HEK293T (cell line): ENCODE measurements around the gene BNIP2.

Source experiments
- CTCF ChIA-PET: fragments of 350-600 bp; formaldehyde crosslinking; extraction: SDS; loops from one replicate; lab custom pipeline; 2021; ENCODE audit warnings: antibody characterized with exemption, inconsistent platforms; lab: Yijun Ruan, JAX
- POLR2A ChIA-PET: fragments of 350-600 bp; formaldehyde crosslinking; extraction: SDS; loops from one replicate; lab custom pipeline; 2020; ENCODE audit warnings: antibody characterized with exemption, inconsistent platforms; lab: Yijun Ruan, JAX
- DNase-seq: peaks from one replicate; pipeline ENCODE4 v3.0.0; 2012; ENCODE audit warnings: mixed read lengths; ENCODE audit errors: extremely low spot score
- ARNT ChIP-seq: fragments of 450-650 bp; IDR thresholded peaks from 2 replicates; pipeline ENCODE4 v1.6.1; 2017; ENCODE audit warnings: mild to moderate bottlenecking
- BHLHE40 ChIP-seq: fragments of 450-650 bp; IDR thresholded peaks from 2 replicates; pipeline ENCODE4 v1.6.1; 2016; ENCODE audit warnings: mild to moderate bottlenecking, moderate library complexity, borderline replicate concordance
- CTBP1 ChIP-seq: fragments of 450-650 bp; IDR thresholded peaks from 2 replicates; pipeline ENCODE4 v1.6.1; 2016; ENCODE audit warnings: borderline replicate concordance
- ELF4 ChIP-seq: fragments of 450-650 bp; IDR thresholded peaks from 2 replicates; pipeline ENCODE4 v1.6.1; 2017; ENCODE audit warnings: antibody characterized with exemption
- FOXA1 ChIP-seq: fragments of 450-650 bp; IDR thresholded peaks from 2 replicates; pipeline ENCODE4 v1.6.1; 2016; ENCODE audit warnings: mild to moderate bottlenecking
- FOXK2 ChIP-seq: fragments of 450-650 bp; IDR thresholded peaks from 2 replicates; pipeline ENCODE4 v1.6.1; 2016; ENCODE audit warnings: mild to moderate bottlenecking
- FOXM1 ChIP-seq: fragments of 450-650 bp; IDR thresholded peaks from 2 replicates; pipeline ENCODE4 v1.6.1; 2017; ENCODE audit warnings: mild to moderate bottlenecking, borderline replicate concordance
- HDGF ChIP-seq: fragments of 450-650 bp; IDR thresholded peaks from 2 replicates; pipeline ENCODE4 v1.6.1; 2017; ENCODE audit warnings: antibody characterized with exemption, borderline replicate concordance
- L3MBTL2 ChIP-seq: fragments of 450-650 bp; conservative IDR thresholded peaks from 2 replicates; pipeline ENCODE4 v1.6.1; 2016; ENCODE audit warnings: mild to moderate bottlenecking
- LEF1 ChIP-seq: fragments of 450-650 bp; IDR thresholded peaks from 2 replicates; pipeline ENCODE4 v1.6.1; 2017; ENCODE audit warnings: mild to moderate bottlenecking, borderline replicate concordance
- NFRKB ChIP-seq: fragments of 450-650 bp; IDR thresholded peaks from 2 replicates; pipeline ENCODE4 v1.6.1; 2016; ENCODE audit warnings: mild to moderate bottlenecking, moderate library complexity
- SP1 ChIP-seq: fragments of 450-650 bp; IDR thresholded peaks from 2 replicates; pipeline ENCODE4 v1.6.1; 2017
- TARDBP ChIP-seq: fragments of 450-650 bp; IDR thresholded peaks from 2 replicates; pipeline ENCODE4 v1.6.1; 2016
- ZNF384 ChIP-seq: fragments of 450-650 bp; IDR thresholded peaks from 2 replicates; pipeline ENCODE4 v1.6.1; 2016
- TF ChIP-seq, protein P1 (sequence below): fragments of 450-650 bp; IDR thresholded peaks from 2 replicates; pipeline ENCODE4 v1.6.1; 2016

BNIP2 gene

DNA sequence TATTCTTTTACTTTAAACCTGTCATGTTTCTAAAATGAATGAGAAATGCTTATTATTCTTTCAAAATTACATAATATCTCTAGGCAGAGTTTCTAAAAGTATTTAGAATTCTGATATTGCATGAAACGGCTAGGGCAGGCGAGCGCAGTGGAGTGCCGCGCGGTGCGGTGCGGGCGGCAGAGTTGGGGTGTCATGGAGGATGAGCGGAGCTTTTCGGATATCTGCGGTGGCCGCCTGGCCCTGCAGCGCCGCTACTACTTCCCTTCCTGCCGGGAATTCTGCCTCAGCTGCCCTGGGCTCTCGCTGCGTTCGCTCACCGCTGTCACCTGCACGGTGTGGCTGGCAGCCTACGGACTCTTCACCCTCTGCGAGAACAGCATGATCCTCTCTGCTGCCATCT, 12.6 kb downstream of the BNIP2 start:
- no peak for DNase-seq
- CTCF ChIA-PET, result no interaction called here
- TF ChIP-seq L3MBTL2 (no peak), ZNF384 (no peak), FOXM1 (no peak), ELF4 (no peak), ARNT (no peak), FOXA1 (no peak), FOXK2 (no peak), HDGF (no peak), CTBP1 (no peak), TARDBP (no peak), LEF1 (no peak), SP1 (no peak), NFRKB (no peak)
- POLR2A ChIA-PET, result no interaction called here

GRCh38 chr15:59674361-59674877, 14.7 kb downstream of the BNIP2 start:
- CTCF ChIA-PET, result no interaction called here
- no peak for TF ChIP-seq BHLHE40
- TF ChIP-seq TARDBP, result no peak
- no peak for TF ChIP-seq FOXK2
- TF ChIP-seq, protein P1, sequence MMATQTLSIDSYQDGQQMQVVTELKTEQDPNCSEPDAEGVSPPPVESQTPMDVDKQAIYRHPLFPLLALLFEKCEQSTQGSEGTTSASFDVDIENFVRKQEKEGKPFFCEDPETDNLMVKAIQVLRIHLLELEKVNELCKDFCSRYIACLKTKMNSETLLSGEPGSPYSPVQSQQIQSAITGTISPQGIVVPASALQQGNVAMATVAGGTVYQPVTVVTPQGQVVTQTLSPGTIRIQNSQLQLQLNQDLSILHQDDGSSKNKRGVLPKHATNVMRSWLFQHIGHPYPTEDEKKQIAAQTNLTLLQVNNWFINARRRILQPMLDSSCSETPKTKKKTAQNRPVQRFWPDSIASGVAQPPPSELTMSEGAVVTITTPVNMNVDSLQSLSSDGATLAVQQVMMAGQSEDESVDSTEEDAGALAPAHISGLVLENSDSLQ, result no peak
- POLR2A ChIA-PET, result no interaction called here
- no peak for DNase-seq

DNA sequence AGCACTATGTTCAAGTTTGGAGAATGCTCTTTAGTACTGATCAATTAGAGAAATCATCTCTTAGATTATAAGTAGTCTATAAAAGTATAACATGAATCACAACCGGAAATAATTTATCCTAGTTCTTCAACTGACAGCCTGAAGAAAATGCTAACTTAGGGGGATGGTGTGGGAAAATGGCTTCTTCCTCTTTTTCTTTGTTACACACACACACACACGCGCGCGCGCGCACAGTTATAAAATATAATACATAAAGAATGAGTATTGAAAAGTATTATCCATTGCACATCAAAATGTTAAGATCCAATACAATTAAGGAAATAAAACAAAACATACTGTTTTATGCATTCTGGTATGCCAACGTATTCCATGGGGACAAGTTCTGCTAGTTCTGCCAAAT, 20.6 kb downstream of the BNIP2 start:
- CTCF ChIA-PET, result no interaction called here
- DNase-seq, result no peak
- POLR2A ChIA-PET, result no interaction called here
- no peak for TF ChIP-seq ARNT
- TF ChIP-seq HDGF, result no peak
- TF ChIP-seq TARDBP, result no peak
- TF ChIP-seq FOXM1, result no peak
- TF ChIP-seq, protein P1, result no peak
- no peak for TF ChIP-seq ZNF384
- no peak for TF ChIP-seq BHLHE40
- TF ChIP-seq LEF1, result no peak
- no peak for TF ChIP-seq ELF4
- TF ChIP-seq L3MBTL2, result no peak

DNA sequence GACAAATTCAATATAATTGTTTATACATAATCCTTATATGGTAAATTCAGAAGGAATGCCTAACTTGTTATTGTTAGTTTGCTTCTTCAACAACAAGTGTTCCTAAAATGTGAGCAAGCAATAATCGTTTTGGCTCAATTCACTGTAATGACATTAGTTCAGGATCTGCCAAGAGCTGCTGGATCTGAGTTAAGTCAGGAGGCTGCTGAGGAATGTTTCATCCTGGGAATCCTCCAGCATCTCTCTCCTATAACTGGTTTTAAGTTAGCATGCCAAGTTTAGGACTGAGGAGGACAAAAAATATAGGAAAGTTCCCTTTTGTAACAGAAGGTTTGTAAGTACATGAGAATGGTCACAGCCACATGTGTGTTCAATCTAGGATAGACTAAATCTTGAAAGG, 26.9 kb downstream of the BNIP2 start:
- POLR2A ChIA-PET, result no interaction called here
- no peak for DNase-seq
- TF ChIP-seq ZNF384 (no peak), L3MBTL2 (no peak), FOXK2 (no peak), FOXM1 (no peak), LEF1 (no peak), HDGF (no peak), ARNT (no peak)
- CTCF ChIA-PET, result no interaction called here

- ChIA-PET POLR2A (no interaction called here), CTCF (no interaction called here)
- TF ChIP-seq LEF1, result no peak
- TF ChIP-seq ELF4, result no peak
- TF ChIP-seq SP1, result no peak
- no peak for TF ChIP-seq TARDBP
- no peak for TF ChIP-seq FOXA1
- no peak for TF ChIP-seq FOXM1
- TF ChIP-seq ZNF384, result no peak
- no peak for TF ChIP-seq CTBP1
- no peak for DNase-seq
Observed at GRCh38 chr15:59659366-59659765, 29.8 kb downstream of the BNIP2 start.

DNA sequence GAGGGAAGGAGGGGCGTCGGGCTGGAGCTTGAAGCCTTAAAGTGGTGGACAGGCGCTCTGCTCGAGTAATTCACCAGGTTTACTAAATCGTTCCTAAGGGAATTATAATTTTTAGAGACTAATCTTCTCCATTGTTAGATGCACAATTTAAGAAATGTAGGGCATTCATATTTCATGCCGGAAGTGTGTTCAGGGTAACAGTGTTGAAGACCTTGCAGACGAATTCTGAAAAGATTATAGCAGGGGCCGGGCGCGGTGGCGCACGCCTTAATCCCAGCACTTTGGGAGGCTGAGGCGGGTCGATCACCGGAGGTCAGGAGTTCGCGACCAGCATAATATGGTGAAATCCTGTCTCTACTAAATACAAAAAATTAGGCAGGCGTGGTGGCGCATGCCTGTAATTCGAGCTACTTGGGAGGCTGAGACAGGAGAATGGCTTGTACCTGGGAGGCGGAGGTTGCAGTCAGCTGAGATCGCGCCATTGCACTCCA, 31.4 kb downstream of the BNIP2 start:
- ChIA-PET CTCF (interaction anchor here (0.6 to 1.1 kb wide), 3 partner anchors 11 to 746 kb away, joined by 3 to 7 read pairs (median 3); no protein-coding TSS in a partner anchor), POLR2A (interaction anchor here (0.6 to 1.5 kb wide), 16 partner anchors 9 to 908 kb away, joined by 3 to 6 read pairs (median 3); partner anchors contain the start of genes ANXA2 and BNIP2)
- DNase-seq, result no peak
- TF ChIP-seq ZNF384, result 0 out of 2 replicates have a peak, but pooled peaks have one; percentile 45
- TF ChIP-seq NFRKB, result no peak

DNA sequence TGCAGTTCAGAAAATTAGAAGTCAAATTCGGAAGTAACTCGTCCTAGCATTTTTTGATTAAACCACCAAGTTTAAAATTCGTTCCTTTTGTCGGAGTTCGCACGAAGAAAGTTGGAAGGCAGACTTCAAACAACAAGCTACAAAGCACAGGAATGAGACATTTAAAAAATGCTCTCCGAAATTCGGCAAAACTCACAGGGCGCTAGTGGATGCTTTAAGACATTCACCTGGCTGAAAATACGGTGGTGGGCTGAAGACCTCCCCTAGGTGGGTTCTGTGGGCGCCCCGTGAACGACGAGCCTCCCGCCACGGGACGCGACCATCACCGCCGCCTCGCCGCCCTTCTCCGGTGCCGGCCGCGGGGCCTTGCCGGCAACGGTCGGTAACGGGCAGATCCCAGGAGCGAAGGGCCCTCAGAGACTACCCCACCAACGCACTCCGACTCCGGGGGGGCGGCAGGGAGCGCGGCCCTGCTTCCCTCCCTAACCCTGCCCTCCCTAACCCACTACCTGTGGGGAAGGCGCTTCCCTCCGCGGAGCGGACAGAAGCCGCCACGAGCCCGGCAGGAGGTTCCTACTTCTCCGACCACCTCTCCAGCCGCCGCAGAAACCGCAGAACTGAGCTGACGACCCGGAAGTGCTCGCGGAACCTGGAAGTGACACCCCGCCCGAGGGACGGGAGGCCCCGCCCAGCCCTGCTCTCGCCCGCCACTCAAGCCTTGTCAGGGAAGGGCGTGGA, 32.1 kb downstream of the BNIP2 start, which contains the start of gene GTF2A2:
TSS of gene GTF2A2 (minus strand) at position 619 of the 738 bp plus-strand sequence. CDS start 5,238 bp downstream, outside the sequence.
- TF ChIP-seq L3MBTL2 (peak; percentile 71), ELF4 (peak; percentile 57), CTBP1 (no peak), BHLHE40 (no peak), SP1 (no peak), TARDBP (no peak), ZNF384 (no peak)
- TF ChIP-seq, protein P1, result peak; percentile 98
- ChIA-PET POLR2A (interaction anchor here (0.6 to 1.5 kb wide), 16 partner anchors 8 to 907 kb away, joined by 3 to 6 read pairs (median 3); partner anchors contain the start of gene BNIP2), CTCF (interaction anchor here (1.1 kb wide), 1 partner anchor 10 kb away, joined by 7 read pairs; no protein-coding TSS in a partner anchor)
- DNase-seq, result peak; percentile 88
